ENCODE measurements around the gene SUMF2.
"Not testable (repeated sequence)": the region's sequence is repeated elsewhere in the genome, so short reads cannot be mapped to it uniquely, and the experiment has no call there.

The SUMF2 gene

DNA sequence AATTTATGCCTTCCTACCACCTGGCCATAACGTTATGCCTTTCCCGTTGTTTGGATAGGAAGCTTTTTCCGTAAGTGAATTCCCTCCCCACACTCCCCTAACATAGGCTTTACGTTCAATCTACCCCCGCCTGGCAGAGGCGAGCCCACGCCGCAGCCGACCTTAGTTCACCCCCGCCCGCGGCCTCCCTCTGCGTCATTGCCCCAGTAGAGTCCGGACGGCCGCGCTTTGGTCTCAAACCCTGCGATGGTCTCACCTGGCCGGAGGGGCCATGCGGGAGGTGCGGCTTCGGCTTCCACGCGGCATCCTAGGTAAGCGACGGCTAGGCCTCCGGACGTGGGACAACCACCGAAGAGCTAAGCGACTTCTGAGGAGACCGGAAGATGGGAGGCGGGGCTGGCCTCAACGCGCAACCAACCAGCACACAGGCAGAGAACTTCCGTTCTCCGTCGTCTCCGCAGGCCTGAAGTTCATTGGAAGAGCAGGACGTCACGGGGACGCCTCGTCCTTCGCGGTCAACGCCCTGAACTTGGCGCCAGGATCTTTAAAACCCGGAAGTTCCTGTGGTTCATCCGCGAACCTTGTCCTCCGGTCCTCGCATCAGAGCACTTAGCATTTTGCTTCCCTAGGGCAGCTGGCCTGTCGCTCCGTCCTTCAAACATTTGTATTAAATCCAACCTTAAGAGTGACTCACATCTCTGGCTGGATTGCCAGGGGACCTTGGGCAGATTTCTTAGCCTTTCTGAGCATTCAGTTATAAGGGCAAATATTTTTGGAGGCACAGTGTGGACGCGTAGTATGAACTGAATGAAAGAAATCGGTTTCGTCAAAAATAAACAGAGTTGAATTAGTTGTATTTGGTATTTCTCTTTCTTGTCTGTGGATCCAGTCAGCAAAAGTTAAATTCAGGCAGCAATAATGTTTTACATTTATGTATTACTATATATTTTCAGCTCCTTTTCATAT is 42.3 kb downstream of the SUMF2 start, which contains the start of gene CHCHD2:
TSS of gene CHCHD2 (minus strand) at position 369 of the 966 bp plus-strand sequence. CDS start at position 306, 63 bp downstream.
- DNase-seq (ENCODE audit: low read depth in 2 of 2) = peak; percentile 85 to 87

DNA sequence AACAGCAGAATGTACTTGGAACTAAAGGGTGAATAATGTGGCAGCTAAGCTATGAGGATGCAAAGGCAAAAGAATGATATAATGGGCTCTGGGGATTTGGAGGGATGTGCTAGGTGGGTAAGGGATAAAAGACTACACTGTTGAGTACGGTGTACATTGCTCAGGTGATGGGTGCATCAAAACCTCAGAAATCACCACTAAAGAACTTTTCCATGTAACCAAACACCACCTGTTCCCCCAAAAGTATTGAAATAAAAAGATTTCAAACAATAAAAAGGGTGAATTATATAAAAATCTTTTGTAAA is 43.8 kb downstream of the SUMF2 start:
- no peak for DNase-seq (ENCODE audit: low read depth in 2 of 2)

DNA sequence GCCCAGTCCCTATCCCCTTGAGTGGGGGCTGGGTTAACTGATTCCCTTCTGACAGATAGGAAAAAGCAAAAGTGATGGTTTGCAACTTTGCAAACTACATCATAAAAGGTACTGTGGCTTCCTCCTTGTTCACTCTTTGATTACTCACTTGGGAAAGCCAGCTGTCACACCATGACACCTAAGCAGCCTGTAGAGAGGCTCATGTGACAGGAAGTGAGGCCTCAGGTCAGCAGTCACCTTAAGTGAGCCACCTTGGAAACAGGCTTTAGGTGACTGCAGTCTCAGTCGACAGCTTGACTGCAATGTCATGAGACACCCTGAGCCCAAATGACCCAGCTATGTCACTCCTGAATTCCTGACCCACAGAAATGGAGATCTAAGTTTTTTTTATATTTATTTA is 46.5 kb downstream of the SUMF2 start:
- DNase-seq (ENCODE audit: low read depth in 2 of 2) = no peak

DNA sequence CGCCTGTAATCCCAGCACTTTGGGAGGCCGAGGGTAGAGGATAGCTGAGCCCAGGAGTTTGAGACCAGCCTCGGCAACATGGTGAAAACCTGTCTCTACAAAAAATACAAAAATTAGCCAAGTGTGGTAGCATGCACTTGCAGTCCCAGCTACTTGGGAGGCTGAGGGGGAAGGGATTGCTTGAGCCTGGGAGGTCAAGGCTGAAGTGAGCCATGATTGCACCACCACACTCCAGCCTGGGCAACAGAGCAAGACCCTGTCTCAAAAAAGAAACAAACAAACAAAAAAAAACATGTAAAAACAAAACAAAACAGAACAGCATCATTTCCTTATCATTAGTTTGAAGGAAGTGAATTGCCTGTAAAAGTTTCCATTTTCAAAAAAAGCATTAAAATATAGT is 48.2 kb downstream of the SUMF2 start:
- not testable (repeated sequence) for DNase-seq (ENCODE audit: low read depth in 2 of 2)

DNA sequence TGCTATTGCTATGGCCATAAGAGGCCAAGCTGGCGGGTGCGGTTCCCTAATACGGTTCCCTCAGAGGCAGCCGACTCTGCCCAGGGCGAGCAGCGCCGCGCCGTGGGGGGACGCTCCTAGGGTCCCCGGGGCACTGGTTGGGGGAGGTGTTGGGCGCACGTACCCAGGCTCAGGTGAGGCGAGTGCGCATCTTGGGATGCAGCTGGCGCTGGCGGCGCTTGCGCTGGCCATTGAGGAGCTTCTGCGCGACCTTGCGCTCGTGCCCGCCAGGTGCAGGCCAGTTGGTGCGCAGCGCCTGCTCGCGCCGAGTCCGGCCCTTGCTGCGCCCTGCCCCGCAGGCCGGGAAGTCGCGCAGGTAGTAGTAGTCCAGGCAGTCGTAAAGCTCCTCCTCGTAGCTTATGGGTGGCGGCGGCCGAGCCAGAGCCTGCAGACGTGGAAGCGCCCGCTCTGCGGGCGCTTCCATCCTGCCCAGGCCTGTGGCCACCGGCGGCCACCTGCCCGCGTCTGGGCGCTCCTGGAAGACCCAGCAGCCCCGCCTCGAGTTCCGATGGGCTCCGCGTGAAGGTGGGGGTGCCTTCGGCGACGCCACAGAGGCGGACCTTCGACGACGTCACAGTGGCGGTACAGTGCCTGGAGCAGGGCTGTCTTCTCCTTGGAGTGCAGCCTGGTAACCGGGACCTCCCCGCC is 51.9 kb downstream of the SUMF2 start, which contains the start of gene NUPR2:
TSS of gene NUPR2 (minus strand) at position 566 of the 687 bp plus-strand sequence. CDS start at position 463, 103 bp downstream.
- DNase-seq (ENCODE audit: low read depth in 2 of 2) = no peak

DNA sequence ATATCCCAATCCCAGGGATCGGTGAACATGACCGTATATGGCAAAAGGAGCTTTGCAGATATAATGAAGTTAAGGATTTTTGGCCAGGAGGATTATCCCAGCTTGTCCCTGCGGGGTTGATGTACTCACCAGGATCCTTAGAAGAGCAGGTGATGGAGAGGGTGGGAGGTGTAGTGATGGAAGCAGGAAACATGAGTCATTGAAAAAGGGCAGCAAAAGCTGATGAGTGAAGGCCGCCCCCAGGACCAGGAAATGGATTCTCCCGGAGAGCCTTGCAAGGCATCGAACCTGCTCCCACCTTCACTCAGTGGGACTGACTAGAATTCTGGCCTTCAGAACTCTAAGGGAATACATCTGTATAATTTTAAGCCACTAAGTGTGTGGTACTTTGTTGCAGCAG is 57.4 kb downstream of the SUMF2 start:
- DNase-seq (ENCODE audit: low read depth in 2 of 2) = no peak

DNA sequence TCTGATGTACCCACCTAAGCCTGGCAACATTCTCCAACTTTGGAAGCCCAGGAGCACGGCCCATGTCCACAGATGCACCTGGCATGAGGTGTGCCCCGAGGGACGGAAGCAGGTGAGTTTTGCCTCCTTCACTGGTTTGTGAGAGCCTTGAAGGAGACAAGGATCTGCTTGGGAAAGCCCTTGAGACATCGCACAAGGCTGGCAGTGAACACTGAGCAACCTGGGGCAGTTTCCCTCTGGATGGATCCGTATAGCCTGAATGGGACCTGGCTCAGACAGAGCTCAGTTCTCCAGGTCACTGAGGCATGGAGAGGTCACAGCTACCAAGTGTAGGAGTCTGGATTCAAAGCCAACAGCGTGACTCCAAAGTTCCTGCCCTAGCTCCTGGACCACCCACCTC is 60.9 kb downstream of the SUMF2 start:
- no peak for DNase-seq (ENCODE audit: low read depth in 2 of 2)

DNA sequence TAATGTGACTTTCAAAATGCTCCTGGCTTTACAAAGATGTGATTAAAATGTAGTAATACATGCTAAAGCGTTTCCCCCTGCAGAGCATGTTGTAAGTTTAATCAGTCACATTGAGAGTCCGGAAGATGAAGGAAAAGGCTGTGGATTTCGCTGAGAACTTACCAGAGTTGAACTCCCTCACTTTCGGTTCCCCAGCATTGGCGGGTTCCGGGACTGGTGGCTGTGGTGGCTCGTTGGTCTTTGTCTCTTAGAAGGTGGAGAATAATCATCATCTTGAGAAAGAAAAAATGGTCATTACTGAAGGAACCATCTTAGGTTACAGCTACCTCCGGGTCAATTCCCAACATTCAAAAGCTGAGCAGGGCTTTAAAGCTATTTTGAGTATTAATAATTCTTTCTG is 61.7 kb downstream of the SUMF2 start:
- no peak for DNase-seq (ENCODE audit: low read depth in 2 of 2)

DNA sequence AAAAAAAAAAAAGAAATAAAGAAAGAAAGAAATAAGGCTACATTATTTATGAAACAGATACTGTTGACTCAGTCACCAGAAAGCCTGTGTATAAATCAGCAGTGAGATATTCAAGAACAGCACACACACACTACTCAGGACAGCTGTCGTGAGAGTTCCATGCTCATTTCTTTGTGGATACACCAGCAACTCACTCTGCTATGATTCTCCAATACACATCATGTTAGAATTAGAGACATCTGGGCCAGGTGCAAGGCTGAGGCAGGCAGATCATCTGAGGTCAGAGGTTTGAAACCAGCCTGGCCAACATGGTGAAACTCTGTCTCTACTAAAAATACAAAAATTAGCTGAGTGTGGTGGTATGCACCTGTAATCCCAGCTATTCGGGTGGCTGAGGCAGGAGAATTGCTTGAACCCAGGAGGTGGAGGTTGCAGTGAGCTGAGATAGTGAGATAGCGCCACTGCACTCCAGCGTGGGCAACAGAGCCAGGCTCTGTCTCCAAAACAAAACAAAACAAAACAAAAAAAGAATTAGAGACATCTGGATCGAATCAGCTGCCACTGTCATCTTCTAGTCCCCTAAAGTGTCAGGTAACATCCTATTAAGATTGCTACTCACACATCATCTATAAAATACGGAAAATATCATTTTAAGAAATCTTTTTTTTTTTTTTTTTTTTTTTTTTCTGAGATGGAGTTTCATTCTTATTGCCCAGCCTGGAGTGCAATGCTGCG is 63.3 kb downstream of the SUMF2 start:
- no peak for DNase-seq (ENCODE audit: low read depth in 2 of 2)

All from stimulated activated CD8-positive, alpha-beta memory T cell treated with anti-CD3 and anti-CD28 coated beads, Interleukin-2, amount 100 ng/mL, for 1 hour (primary cell).